ENCODE measurements around the gene CD72.
"Not testable (repeated sequence)": the region's sequence is repeated elsewhere in the genome, so short reads cannot be mapped to it uniquely, and the experiment has no call there.

The CD72 gene

DNA sequence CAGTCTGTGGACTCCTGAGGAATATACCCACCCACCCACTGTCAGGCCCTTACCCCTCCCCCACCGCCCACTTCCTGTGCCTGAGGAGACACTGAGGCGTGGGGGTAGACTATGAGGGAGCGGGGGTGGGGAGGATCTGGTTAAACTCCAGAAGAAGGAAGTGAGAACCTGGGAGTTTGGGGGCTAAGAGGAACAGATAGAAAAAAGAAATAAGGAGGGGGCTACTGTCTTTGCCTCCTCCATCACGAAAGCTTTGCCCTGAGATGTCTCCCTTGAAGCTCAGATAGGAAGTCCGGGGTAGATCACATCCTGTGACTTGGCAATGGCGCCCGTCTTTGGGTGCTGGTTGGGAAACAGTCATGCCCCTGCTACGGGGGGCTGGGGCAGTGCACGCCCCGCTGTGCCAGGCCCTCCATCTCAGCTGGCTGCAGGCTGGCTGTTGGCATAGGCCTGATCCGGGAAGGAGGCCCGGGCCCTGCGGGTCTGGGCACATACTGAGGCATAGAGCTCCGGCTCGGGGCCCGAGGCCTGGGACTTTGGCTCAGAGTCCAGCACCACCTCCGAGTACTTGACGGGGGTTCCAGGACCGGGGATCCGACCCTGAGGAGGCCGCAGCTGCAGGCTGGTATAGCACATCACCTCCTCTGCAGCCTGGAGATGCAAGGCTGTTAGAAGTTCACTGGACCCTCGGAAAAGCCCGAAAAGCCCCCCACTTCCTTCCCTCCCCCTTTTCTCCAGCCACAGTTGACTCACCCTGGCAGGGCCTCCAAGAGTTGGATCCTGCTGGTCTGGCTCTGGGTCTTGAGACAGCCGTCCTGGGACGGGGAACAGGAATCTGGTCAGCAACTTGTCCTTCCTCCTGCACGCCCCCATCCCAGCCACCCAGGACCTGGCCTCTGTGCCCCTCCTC, 31.5 kb upstream of the CD72 start:
- peak; percentile 72 for DNase-seq

DNA sequence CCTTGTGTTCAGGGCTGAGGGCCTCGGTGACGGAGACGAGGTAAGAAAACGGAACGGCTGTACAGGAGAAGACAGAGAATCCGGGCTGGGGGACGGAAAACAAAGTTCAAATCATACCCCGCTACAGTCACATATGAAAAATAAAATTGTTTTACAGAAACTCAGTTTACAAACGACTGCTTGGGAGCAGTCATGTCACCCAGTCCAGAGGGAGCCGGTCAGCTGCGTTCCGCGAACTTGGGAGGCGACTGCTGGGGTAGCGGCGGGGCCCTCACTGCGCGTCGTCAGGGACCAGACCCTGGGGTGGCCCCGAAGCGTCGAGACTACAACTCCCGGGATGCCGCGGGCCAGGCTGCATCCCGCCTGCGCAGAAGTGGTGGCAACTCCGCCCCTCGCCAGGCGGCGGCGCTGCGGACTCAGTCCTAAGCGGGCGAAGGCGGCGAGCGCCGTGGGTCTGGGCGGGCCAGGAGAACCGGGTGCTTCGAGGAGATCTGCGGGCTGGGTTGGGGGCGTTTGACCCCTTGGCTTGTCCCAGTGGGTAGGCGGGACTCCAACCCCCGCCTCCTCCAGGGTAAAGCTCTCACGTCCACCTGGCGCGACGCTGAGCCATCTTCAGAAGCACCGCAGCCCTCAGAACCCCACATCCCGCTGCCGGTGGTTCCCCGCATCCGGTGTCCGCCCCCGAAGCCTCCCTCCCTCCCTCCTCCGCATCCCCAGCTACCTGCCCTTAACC, 28.5 kb upstream of the CD72 start:
- DNase-seq, result peak; percentile 96

DNA sequence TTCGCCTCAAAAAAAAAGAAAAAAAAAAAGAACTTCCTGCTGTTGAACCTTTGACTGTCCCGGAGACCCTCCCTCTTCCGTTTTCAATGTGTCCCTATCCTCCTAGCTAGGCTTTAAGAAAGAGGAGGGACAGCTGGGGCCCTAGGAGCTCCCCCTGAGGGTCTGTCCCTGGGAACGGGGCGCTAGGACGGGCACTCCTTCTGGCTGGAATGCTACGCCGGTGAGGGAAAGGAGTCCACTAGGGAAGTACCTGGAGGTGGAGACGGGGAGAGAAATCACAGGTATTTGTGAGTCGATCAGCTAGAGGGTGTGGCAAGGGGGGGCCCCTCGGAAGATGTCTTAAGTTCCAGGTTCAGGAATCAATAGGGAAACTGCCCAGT, 27.9 kb upstream of the CD72 start:
- DNase-seq, result no peak

DNA sequence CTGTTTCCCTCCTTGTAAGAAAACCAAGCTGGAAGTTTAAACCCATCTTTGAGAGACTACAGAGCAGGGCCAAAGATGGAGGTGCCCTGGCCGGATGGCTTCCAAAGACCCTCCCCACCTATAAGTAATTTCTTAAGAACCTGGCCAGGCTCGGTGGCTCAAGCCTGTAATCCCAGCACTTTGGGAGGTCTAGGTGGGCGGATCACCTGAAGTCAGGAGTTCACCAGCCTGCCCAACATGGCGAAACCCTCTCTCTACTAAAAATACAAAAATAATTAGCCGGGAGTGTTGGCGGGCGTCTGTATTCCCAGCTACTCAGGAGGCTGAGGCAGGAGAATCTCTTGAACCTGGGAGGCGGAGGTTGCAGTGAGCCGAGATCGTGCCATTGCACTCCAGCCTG, 27.5 kb upstream of the CD72 start:
- DNase-seq, result not testable (repeated sequence)

DNA sequence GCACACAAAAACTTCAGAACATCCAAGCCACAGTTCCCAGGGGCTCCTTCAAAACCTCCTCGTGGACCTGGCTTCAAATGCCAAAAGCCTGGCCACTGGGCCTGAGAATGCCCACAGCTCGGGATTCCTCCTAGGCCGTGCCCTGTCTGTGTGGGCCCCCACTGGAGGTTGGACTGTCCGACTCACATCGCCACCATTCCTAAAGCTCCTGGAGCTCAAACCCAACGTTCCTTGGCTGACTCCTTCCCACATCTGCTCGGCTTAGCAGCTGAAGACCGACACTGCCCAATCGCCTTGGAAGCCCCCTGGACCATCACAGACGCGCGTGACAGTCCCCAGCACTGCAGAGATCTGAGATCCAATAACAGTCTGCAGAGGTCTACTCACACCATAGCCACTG, 24.8 kb upstream of the CD72 start:
- no peak for DNase-seq

DNA sequence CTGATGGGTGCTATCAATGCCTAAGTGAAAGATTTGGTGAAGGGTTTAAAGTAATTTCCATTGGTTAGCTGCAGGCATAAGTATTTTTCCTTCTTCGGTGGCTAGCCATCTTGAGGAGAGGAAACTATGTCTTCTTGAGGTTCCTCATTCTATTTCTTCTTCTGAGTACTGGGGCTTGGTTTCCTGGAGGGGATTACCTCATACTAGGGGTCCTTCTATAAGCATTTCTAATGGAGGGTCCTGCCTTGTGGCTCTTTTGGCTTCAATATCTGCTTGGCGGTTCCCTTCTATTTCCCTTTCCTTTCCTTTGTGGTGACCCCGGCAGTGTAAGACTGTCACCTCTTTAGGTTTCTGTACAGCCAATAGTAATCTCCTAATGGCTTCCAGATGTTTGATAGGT, 23.3 kb upstream of the CD72 start:
- not testable (repeated sequence) for DNase-seq

DNA sequence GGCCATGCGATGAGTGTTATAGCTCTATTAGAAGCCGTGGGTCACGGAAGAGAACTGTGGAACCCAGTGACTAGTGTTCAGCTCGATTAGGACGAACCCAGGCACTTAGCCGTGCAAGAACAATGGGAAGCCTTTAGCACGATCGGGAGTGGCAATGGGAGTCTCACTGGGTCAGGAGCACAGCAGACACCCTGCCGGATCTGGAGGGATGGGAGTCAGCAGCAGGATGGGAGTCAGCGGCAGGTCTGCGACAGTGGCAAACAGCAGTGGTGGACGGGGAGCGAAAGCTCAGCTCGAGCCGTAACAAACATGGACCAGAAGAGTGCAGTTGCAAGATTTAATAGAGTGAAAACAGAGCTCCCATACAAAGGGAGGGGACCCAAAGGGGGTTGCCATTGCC, 22.2 kb upstream of the CD72 start:
- DNase-seq, result not testable (repeated sequence)

DNA sequence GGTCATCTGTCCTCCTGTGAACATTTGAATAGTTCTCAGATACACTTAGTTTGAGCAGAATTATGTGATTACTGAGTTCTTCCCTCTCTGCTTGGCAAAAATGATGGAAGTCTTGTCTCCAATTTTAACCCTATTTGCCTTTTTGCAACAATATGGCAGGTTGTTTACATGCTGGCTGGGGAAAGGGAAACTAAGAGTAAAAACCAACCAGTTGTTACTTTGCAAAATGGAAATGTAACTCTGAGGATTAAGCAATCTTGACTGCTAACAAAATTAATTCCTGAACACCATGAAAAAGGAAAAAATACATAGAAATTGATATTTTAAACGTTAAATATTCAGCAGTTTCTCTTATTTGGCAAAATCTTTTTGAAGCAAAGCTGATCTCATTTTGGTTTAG, 21.4 kb upstream of the CD72 start:
- no peak for DNase-seq

DNA sequence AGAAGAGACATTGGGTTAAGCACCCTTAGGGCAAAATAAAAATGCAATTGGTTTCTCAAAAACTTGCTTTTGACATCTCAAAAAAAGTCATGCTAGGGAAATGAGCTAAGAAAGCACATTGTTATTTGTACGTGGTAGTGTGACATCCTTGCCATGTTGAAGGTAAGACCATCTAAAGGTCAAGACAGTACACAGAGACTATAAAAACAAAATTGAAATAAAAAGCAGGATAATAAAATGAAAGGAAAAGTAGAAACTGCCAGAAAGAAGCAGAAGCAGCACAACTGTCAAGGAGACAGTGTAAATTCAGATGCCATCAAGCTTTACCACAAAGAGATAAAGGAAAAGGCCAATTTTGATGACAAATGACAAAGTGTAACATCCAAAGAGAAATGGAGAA, 21.0 kb upstream of the CD72 start:
- not testable (repeated sequence) for DNase-seq

DNA sequence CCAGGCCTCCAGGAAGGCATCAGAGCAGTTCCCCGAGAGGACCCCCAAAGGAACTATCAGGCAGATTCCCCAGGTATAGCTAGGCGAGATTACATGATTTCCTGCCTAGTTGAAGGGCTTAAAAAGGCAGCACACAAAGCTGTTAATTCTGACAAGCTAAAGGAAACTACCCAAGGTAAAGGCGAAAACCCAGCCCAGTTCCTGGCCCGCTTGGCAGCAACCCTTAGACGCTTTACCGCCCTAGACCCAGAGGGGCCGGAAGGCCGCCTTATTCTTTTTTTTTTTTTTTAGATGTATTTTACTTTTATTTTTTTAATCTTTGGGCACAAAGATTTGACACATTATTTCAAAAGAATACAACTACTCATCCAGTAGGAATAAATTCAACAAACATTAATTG, 20.5 kb upstream of the CD72 start:
- DNase-seq, result not testable (repeated sequence)

DNA sequence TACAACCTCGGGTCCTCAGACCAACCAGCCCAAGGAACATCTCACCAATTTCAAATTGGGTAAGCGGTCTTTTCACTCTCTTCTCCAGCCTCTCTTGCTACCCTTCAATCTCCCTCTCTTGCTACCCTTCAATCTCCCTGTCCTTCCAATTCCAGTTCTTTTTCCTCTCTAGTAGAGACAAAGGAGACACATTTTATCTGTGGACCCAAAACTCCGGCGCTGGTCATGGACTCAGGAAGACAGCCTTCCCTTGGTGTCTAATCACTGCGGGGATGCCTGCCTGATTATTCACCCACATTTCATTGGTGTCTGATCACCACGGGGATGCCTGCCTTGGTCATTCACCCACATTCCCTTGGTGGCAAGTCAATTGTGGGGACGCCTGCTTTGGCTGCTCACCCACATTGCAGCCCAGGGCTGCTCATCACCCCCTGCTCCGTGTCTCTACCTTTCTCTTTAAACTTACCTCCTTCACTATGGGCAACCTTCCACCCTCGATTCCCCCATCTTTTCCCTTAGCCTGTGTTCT, 19.3 kb upstream of the CD72 start:
- peak; percentile 32 for DNase-seq

DNA sequence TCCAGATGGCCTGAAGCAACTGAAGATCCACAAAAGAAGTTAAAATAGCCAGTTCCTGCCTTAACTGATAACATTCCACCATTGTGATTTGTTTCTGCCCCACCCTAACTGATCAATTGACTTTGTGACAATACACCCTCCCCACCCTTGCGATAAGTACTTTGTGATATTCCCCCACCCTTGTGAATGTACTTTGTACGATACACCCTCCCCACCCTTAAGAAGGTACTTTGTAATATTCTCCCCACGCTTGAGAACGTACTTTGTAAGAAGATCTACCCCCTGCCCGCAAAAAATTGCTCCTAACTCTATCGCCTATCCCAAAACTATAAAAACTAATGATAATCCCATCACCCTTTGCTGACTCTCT, 18.6 kb upstream of the CD72 start:
- peak; percentile 1 for DNase-seq

DNA sequence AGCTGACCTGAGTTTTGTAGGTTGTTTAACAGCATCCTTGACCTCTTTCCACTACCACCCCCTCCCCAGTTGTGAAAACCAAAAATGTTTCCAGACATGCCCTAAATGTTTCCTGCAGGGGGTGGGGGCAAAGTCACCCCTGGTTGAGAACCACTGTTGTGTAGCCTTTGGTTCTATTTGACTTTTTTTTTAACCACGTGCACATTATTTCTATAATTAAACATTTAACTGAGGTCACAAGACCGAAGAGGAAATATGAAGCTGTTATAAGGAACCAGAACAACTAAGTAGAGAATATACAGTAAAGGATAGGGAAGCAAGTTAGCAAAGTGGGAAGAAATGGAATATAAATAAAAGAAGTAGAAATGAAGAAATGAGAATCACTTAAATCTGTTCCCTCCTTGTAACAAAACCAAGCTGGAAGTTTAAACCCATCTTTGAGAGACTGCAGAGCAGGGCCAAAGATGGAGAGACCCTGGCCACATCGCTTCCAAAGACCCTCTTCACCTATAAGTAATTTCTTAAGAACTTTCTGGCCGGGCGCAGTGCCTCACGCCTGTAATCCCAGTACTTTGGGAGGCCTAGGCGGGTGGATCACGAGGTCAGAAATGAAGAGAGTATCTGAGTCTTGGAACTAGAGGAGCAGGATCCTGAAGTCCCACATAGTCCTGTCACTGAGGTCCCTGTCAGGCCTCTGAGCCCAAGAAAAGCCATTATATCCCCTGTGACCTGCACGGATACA, 18.1 kb upstream of the CD72 start:
- no peak for DNase-seq

DNA sequence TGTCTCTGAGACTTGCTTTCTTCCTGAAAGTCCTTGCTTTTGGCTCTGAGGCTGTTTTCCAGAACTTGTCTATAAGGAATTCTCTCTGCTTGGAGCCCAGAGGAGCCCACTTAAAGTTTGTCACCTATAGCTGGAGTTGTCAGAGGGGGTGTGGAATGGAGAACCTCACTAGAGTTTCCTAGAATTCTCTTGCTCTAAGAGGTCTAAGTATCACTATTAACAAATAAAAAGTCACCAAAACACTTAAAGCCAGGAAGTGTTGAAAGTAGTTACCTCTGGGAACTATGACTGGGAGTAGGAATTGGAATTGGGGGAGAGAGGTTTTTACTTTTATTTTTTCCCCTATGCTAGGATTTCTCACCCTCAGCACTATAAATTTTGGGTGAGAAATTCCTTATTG, 17.5 kb upstream of the CD72 start:
- no peak for DNase-seq

DNA sequence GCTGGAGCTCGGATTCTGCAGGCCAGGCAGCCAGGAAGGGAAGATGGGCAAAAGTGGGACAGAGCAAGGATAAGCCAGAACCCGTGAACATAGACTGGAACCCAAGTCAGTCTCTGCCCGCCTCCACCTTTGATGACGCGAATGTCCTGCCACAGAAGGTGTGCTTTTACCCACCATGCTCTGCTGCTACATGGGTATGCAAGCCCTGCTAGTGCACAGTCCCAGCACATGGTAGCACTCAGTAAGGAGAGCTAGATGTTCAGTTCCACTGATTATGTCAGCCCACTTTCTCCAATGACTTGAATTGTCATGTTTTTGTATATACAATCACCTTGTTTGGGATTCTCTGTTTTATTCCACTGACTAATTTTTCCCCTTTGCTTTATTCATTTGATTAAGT, 11.4 kb upstream of the CD72 start:
- no peak for DNase-seq

DNA sequence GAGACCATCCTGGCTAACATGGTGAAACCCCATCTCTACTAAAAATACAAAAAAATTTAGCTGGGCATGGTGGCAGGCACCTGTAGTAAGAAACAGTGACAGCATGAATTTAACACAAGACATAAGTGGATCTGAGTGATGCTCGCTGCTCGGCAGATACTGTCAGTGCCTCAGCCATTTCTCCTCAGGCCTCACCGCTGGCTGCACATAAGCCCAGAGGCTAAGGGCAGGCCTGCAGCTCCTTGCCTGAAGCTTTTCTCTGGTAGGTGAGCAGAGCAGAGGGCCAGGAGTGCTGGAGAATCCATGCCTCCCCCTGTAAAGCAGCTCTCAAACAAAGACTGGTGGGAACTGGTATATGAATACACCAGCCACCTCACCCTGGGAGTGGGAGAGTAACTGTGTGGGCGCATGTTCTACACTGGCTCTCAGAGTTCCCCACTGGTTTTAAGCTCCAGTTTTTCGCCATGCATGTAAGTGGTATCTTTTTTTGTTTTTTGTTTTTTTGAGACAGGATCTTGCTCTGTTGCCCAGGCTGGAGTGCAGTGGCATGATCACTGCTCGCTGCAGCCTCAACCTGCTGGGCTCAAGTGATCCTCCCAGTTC, 10.3 kb upstream of the CD72 start:
- no peak for DNase-seq

DNA sequence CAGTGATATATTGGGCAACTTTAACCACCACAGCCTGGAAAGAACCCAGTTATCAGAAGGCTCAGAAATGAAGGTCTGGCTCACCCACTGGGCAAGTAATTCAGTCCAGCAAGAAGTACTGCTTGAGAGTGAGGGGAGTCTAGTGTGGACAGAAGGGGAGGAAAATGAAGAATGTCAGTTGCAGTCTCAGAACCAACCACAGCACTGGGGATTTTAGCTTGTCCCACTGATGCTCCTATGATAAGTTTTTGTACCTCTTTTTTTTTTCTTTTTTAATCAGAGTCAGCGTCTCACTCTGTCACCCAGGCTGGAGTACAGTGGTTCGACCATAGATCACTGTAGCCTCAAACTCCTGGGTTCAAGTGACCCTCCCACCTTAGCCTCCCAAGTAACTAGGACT, 9.4 kb upstream of the CD72 start:
- DNase-seq, result no peak

DNA sequence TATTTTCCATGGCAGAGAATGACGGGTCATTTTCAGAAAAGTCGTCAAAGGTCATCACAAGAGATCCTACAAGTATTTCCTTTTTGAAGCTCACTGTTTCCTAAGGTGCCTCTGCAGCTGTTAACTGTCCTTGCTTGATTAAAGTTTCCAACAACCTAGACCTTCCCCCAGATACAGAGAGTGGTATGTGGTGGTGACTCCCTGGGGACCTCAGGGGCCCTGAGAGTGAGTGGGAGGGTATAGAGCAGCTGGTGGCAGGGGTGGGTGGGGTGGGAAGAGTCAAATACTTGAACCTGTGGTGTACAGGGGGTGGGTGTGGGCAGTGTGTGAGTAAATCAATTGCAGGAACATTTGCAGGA, 1.6 kb upstream of the CD72 start:
- no peak for DNase-seq

DNA sequence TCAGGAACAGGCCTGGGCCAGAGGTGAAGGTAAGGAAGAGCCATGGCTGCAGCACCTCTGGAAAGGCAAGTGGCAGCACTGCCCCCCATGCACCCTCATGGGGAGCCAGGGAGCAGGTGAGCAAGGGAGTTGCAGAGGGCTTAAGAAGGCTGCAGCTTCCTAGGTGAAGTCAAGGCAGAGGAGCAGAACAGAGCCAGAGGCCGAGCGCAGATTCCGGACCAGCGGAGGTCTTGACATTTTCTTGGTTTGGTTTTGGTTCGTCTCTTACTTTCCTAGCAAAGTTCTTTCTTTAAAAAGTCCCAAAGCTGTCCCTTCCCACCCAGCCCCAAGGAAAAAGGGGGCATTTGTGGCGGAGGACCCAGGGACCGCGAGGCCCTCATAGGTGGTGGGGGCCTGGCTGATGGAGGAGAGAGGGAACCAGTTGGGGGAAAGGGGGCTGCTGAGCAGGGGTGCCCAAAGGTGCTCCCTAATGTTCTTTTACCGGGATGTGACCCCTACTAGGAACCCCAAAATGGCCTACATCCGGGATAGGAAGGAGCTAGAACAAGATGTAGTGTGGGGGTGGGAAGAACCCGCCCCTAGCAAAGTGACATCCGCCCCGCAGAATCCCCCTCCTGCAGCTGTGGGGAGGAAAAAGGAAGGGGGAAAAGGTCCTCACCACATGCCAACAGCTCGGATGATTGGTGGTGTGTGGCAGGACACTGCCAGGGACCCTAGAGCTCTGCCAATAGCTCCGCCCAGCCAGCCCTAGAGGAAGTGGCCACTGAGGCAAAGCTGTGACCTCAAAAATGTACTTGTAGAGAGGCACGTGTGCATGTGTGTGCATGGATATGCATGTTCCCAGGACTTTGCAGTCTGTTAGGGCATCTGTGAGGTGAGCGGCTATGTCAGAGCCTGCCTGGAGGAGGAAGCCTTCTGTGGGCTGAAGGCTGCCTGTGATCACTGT, 914 bp upstream of the CD72 start:
- peak; percentile 74 for DNase-seq

DNA sequence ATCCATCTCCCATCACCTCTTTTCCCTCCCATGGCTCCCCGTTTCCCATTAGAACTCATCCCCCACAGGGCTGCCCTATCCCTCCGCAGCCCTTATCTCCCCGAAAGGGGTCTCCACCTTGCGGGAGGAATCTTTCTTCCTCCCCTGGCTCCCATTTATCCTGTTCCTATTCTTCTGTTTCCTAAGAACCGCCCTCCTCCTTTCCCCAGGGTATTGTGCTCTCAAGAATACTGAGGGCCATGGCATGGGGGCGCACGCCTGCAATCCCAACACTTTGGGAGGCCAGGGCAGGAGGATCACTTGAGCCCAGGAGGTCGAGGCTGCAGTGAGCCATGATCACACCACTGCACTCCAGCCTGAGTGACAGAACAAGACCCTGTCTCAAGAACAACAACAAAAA, 665 bp downstream of the CD72 start:
- DNase-seq, result no peak

DNA sequence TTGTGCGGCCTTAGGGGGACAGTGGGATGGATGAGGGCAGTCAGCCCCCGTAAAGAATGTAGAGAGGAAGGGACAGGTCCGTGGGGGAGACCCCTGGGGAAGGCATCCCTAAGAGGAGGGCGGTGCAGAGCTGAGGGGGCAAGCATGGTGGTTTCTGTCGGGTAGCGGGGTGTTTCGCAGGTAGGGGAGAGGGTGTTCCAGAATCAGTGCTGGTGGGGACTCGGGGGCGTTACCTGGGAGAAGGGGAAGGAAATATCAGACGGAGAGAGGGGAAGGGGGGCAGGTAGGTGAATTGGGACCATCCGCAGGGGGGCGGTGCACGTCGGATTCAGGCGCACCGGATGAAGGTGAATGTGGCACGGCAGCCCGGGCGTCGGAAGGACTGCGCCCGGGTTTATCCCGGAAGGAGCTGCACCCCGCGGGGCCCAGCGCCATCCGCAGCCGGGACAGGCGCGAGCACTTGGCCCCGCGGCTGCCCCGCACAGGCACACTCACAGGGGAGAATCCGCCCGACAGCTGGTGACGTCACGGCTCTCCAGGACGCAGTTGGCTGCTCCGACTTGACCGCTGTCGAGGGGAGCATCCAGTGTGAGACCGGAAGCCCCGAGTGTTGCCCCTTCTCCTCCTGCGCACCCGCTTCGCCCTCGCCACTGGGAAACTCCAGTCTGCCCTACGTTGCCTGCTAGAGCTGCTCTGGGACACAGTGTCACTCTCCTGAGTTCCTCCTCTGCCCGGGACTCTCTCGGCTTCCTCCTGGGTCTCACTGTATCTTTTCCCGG, 1.3 kb downstream of the CD72 start:
- peak; percentile 84 for DNase-seq
